K562 (cell line): ENCODE measurements around the gene TPD52L2. TPM values are rescaled to one million over a fixed set of nuclear protein-coding genes. Genes with fewer than 3 reads are reported as not detected.
A peak's percentile ranks its signal among the peaks of the same experiment; 100 is the strongest.

Experiments used
- CBX2 ChIP-seq: fragments of 200-600 bp; sonication (generic); IDR thresholded peaks from one replicate; pipeline ENCODE4 v1.6.1; 2012; ENCODE audit warnings: mild to moderate bottlenecking, low read length, inconsistent platforms; ENCODE audit not compliant: insufficient read depth, poor library complexity, severe bottlenecking
- CCAR2 ChIP-seq: fragments of 200-400 bp; formaldehyde crosslinking; IDR thresholded peaks from 2 replicates; pipeline ENCODE4 v1.6.1; 2017; ENCODE audit warnings: mild to moderate bottlenecking, low read depth, low read length
- MBD2 ChIP-seq: sonication (generic); IDR thresholded peaks from 2 replicates; pipeline ENCODE4 v1.6.1; 2016; ENCODE audit warnings: low read depth, borderline replicate concordance
- PHF20 ChIP-seq: fragments of 450-650 bp; IDR thresholded peaks from 2 replicates; pipeline ENCODE4 v1.6.1; 2018; ENCODE audit not compliant: partially characterized antibody
- PHF21A ChIP-seq: fragments of 450-650 bp; IDR thresholded peaks from 2 replicates; pipeline ENCODE4 v1.6.1; 2017; ENCODE audit warnings: low read depth, borderline replicate concordance
- POLR2A ChIP-seq: fragments of 450-650 bp; conservative IDR thresholded peaks from 2 replicates; pipeline ENCODE4 v1.6.1; 2016
- PURB ChIP-seq: sonication (generic); formaldehyde crosslinking; IDR thresholded peaks from 2 replicates; pipeline ENCODE4 v1.9.0; 2021; ENCODE audit warnings: low read depth, mild to moderate bottlenecking, missing genetic modification reagents
- RB1 ChIP-seq: fragments of 450-650 bp; IDR thresholded peaks from 2 replicates; pipeline ENCODE4 v1.6.1; 2017; ENCODE audit warnings: low read depth, mild to moderate bottlenecking
- SMAD4 ChIP-seq: fragments of 250-450 bp; sonication (Bioruptor Pico); conservative IDR thresholded peaks from 2 replicates; pipeline ENCODE4 v1.8.0; 2021; ENCODE audit warnings: inconsistent platforms, mild to moderate bottlenecking, moderate library complexity
- SP2 ChIP-seq: IDR thresholded peaks from 2 replicates; pipeline ENCODE4 v1.6.1; 2011; ENCODE audit warnings: mild to moderate bottlenecking, low read depth, low read length, moderate library complexity; ENCODE audit not compliant: poor library complexity, severe bottlenecking; ENCODE audit errors: extremely low read depth
- TARDBP ChIP-seq: fragments of 450-650 bp; IDR thresholded peaks from 2 replicates; pipeline ENCODE4 v1.6.1; 2016
- ZNF551 ChIP-seq: fragments of 250-450 bp; sonication (Bioruptor Pico); IDR thresholded peaks from 2 replicates; pipeline ENCODE4 v1.5.0; 2021; ENCODE audit warnings: mild to moderate bottlenecking, moderate library complexity
- polyA plus RNA-seq, 8 experiments: library from polyadenylated mRNA; depleted of rRNA in 4 of 8; stranded (reverse) in 5 of 8; unstranded in 3 of 8; fragments of >200 nt; fragmentation: Nextera tagmentation in 2 of 8; fragmentation: Illumina TruSeq in 1 of 8; extraction: Ambion mirVana in 2 of 8; extraction: Trizol in 1 of 8; gene quantifications; 2 replicates each; pipeline versions ENCODE4 v1.2.1 to v1.2.3, GENCODE V29; 2011 to 2014; ENCODE audit warnings: inconsistent platforms in 1 of 8, missing spikeins in 1 of 8
- total RNA-seq, 7 experiments: library from RNA; depleted of rRNA in 6 of 7; stranded (reverse); fragments of >200 nt in 6 of 7; fragmentation: Illumina TruSeq in 2 of 7; extraction: Trizol in 2 of 7; gene quantifications; 2 replicates each; pipeline versions ENCODE4 v1.2.1 to v1.2.3, GENCODE V29; 2011 to 2021; ENCODE audit warnings: low replicate concordance in 1 of 7
- TF ChIP-seq, protein P1 (sequence below): fragments of 450-650 bp; IDR thresholded peaks from 2 replicates; pipeline ENCODE4 v1.6.1; 2016; ENCODE audit warnings: missing biosample characterization, missing genetic modification characterization
- TF ChIP-seq, protein P2 (sequence below): fragments of 450-650 bp; conservative IDR thresholded peaks from 2 replicates; pipeline ENCODE4 v1.6.1; 2016; ENCODE audit warnings: missing genetic modification characterization, low read depth, mild to moderate bottlenecking, missing compliant biosample characterization, moderate library complexity
- TF ChIP-seq, protein P3 (sequence below), 2 experiments: fragments of 450-650 bp; formaldehyde crosslinking in 1 of 2; IDR thresholded peaks; 2 replicates each; pipeline versions ENCODE4 v1.4.0 to v1.6.1; 2014 to 2020; ENCODE audit warnings: mild to moderate bottlenecking in 2 of 2, borderline replicate concordance in 1 of 2, low read depth in 1 of 2
- TF ChIP-seq, protein P4 (sequence below): fragments of 450-650 bp; formaldehyde crosslinking; IDR thresholded peaks from 2 replicates; pipeline ENCODE4 v1.4.0; 2020; ENCODE audit warnings: mild to moderate bottlenecking, moderate library complexity

The TPD52L2 gene
- total and polyA plus RNA-seq, 9 of the 15 experiments (the other 6 are each of a cell fraction or from before 2014, with no cell fraction given) = 1.9 to 117 (median 74.6) TPM

DNA sequence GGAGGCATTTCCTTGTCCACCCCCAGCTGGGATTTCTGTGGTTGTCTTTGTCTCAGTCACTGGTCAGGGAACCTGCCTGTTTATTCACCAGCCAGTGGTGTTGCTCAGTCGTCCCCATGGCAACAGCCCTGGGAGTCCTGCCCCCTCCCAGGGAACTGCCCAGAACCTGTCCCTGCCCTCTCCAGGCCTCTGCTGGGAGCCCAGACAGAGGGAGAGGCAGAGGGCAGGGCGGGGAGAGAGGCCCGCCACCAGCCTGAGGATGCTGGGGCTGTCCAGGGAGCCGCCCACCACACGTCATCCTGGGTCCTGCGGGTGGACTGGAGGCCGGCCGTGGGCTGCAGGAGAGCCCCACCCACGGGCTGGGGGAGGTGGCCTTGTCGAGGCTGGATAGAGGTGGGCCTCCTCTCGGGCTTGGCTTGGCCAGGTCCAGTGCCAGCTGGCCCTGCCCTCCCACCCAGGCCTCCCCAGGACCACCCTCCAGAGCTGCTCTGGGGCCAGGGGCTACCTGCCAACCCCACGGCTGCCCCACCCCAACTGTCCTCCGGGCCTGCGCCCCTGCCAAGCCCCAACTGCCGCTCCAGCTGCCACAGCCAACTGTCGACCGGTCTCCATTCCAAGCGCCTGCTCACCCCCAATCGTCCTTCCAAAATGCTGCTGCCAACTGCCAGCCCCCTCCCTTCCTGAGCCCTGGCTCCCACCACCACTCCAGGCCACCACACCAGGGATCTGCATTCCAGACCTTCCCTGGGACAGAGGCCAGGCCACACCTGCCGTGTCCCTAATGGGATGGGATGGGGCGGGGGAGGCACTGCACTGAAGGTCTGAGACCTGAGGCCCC lies 29.8 kb upstream of the TPD52L2 start (continued):
- TF ChIP-seq, protein P1, sequence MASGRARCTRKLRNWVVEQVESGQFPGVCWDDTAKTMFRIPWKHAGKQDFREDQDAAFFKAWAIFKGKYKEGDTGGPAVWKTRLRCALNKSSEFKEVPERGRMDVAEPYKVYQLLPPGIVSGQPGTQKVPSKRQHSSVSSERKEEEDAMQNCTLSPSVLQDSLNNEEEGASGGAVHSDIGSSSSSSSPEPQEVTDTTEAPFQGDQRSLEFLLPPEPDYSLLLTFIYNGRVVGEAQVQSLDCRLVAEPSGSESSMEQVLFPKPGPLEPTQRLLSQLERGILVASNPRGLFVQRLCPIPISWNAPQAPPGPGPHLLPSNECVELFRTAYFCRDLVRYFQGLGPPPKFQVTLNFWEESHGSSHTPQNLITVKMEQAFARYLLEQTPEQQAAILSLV (tag) = no peak
- TF ChIP-seq TARDBP (no peak), RB1 (0 out of 2 replicates have a peak, but pooled peaks have one; percentile 37), ZNF551 (CRISPR knock-in tag) (no peak), SP2 (peak; percentile 65), CCAR2 (no peak), SMAD4 (CRISPR knock-in tag) (no peak), PURB (CRISPR knock-in tag) (no peak), MBD2 (peak; percentile 84), PHF20 (no peak), POLR2A (no peak), CBX2 (no peak), PHF21A (no peak)
- TF ChIP-seq, protein P2, sequence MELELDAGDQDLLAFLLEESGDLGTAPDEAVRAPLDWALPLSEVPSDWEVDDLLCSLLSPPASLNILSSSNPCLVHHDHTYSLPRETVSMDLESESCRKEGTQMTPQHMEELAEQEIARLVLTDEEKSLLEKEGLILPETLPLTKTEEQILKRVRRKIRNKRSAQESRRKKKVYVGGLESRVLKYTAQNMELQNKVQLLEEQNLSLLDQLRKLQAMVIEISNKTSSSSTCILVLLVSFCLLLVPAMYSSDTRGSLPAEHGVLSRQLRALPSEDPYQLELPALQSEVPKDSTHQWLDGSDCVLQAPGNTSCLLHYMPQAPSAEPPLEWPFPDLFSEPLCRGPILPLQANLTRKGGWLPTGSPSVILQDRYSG (tag) = no peak
- TF ChIP-seq, protein P3, sequence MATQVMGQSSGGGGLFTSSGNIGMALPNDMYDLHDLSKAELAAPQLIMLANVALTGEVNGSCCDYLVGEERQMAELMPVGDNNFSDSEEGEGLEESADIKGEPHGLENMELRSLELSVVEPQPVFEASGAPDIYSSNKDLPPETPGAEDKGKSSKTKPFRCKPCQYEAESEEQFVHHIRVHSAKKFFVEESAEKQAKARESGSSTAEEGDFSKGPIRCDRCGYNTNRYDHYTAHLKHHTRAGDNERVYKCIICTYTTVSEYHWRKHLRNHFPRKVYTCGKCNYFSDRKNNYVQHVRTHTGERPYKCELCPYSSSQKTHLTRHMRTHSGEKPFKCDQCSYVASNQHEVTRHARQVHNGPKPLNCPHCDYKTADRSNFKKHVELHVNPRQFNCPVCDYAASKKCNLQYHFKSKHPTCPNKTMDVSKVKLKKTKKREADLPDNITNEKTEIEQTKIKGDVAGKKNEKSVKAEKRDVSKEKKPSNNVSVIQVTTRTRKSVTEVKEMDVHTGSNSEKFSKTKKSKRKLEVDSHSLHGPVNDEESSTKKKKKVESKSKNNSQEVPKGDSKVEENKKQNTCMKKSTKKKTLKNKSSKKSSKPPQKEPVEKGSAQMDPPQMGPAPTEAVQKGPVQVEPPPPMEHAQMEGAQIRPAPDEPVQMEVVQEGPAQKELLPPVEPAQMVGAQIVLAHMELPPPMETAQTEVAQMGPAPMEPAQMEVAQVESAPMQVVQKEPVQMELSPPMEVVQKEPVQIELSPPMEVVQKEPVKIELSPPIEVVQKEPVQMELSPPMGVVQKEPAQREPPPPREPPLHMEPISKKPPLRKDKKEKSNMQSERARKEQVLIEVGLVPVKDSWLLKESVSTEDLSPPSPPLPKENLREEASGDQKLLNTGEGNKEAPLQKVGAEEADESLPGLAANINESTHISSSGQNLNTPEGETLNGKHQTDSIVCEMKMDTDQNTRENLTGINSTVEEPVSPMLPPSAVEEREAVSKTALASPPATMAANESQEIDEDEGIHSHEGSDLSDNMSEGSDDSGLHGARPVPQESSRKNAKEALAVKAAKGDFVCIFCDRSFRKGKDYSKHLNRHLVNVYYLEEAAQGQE (IDR thresholded peaks at IDR 0.05; ENCODE audit: borderline replicate concordance) = peak; percentile 60
- TF ChIP-seq, protein P3 (CRISPR knock-in tag; IDR thresholded peaks at IDR 0.05; ENCODE audit: low read depth) = no peak
- TF ChIP-seq, protein P4, sequence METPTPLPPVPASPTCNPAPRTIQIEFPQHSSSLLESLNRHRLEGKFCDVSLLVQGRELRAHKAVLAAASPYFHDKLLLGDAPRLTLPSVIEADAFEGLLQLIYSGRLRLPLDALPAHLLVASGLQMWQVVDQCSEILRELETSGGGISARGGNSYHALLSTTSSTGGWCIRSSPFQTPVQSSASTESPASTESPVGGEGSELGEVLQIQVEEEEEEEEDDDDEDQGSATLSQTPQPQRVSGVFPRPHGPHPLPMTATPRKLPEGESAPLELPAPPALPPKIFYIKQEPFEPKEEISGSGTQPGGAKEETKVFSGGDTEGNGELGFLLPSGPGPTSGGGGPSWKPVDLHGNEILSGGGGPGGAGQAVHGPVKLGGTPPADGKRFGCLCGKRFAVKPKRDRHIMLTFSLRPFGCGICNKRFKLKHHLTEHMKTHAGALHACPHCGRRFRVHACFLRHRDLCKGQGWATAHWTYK (CRISPR knock-in tag) = no peak
